Kidney (tissue), 14 donors: ENCODE data around the gene GNA12. TPM values are rescaled to one million over a fixed set of nuclear protein-coding genes. Genes with fewer than 3 reads are reported as not detected.

Experiments used
- DNase-seq, 5 donors: peaks; one replicate each; pipeline ENCODE4 v3.0.0-alpha.2; 2013 to 2020
- FAIRE-seq: peaks from 2 replicates; lab custom pipeline; 2012; peaks lifted over from hg19 to GRCh38; lab: Jason Lieb, UNC
- H3K27ac ChIP-seq, 2 donors: one replicate each; pipeline ENCODE4 v1.7.0; 2013; ENCODE audit warnings: low read depth in 2 of 2, low read length in 2 of 2, inconsistent platforms in 1 of 2
- H3K27me3 ChIP-seq: one replicate; pipeline ENCODE4 v1.7.1; 2013; ENCODE audit warnings: low read length, inconsistent platforms; ENCODE audit not compliant: control insufficient read depth, insufficient read depth
- H3K36me3 ChIP-seq, 3 donors: one replicate each; pipeline versions ENCODE4 v1.7.0 to v1.7.1; 2013; ENCODE audit warnings: low read length in 3 of 3, control low read depth in 1 of 3, inconsistent platforms in 1 of 3; ENCODE audit not compliant: insufficient read depth in 3 of 3, control insufficient read depth in 2 of 3
- H3K4me1 ChIP-seq, 3 donors: one replicate each; pipeline versions ENCODE4 v1.7.0 to v1.7.1; 2013; ENCODE audit warnings: low read length in 3 of 3, inconsistent platforms in 1 of 3, low read depth in 1 of 3; ENCODE audit not compliant: control insufficient read depth in 2 of 3, insufficient read depth in 2 of 3
- H3K4me3 ChIP-seq, 3 donors: one replicate each; pipeline versions ENCODE4 v1.7.0 to v1.8.1; 2013; ENCODE audit warnings: low read length in 3 of 3, control low read depth in 1 of 3, inconsistent platforms in 1 of 3
- H3K9ac ChIP-seq, 3 donors: one replicate each; pipeline versions ENCODE4 v1.7.0 to v1.7.1; 2013; ENCODE audit warnings: low read length in 3 of 3, control low read depth in 1 of 3, inconsistent platforms in 1 of 3
- H3K9me3 ChIP-seq, 3 donors: one replicate each; pipeline versions ENCODE4 v1.7.0 to v1.7.1; 2013; ENCODE audit warnings: low read length in 3 of 3, control low read depth in 1 of 3, inconsistent platforms in 1 of 3; ENCODE audit not compliant: control insufficient read depth in 2 of 3, insufficient read depth in 1 of 3
- CTCF ChIP-seq: IDR thresholded peaks from 3 replicates; pipeline ENCODE4 v1.5.1; 2012; ENCODE audit warnings: mild to moderate bottlenecking, moderate library complexity, borderline replicate concordance; ENCODE audit not compliant: insufficient read depth; ENCODE audit errors: extremely low read depth
- intact Hi-C: fragments of 100-400 bp; cut with DNase I; formaldehyde crosslinking; loops from one replicate; pipeline ENCODE4 v1.11.1; 2022
- polyA plus RNA-seq: library from polyadenylated mRNA; stranded (reverse); fragments of 350-450 nt; fragmentation: Illumina TruSeq; extraction: RNeasy Lipid Tissue Mini Kit (QIAGEN cat#74804); gene quantifications from one replicate; pipeline ENCODE4 v1.2.3, GENCODE V29; 2014; ENCODE audit warnings: low read depth, low replicate concordance; ENCODE audit not compliant: insufficient read depth
- total RNA-seq: library from RNA; stranded (reverse); fragmentation: NEBNext Ultra II Directional; extraction: Animal tissue kit (Norgen Biotek cat#: 25700); gene quantifications from one replicate; pipeline ENCODE4 v1.2.1, GENCODE V29; 2021
- donor health status: control.
- donor health status: control.
- donor health status: control.
- donor health status: control.
- donor health status: control.
- donor health status: DM: yes; HTN: yes; CAD: no.
- donor health status: Normal renal cell carcinoma (clear cell type).

Gene GNA12
- total and polyA plus RNA-seq, 2 donors from 2014 or later: 16.5 to 41.1 TPM

GRCh38 chr7:2734751-2735571 is 109.1 kb downstream of the GNA12 start:
- FAIRE-seq (no peak), DNase-seq (peak; percentile 65 to 80 (median 75))
- Histone ChIP-seq H3K4me1 (peaks cover 0 to 14% (median 5%) of the 10 kb centered on the region in 3 donors), H3K27me3 (no peaks in the 10 kb centered on the region), H3K4me3 (no peak overlapping the region), H3K27ac (peak overlapping the region in 1 of 2 donors; percentile 3), H3K9ac (no peak overlapping the region), H3K36me3 (peaks cover 0 to 13% (median 9%) of the 10 kb centered on the region in 3 donors), H3K9me3 (no peaks in the 10 kb centered on the region)
- intact Hi-C loops: no loop called here
- TF ChIP-seq CTCF: no peak

GRCh38 chr7:2734084-2734686 is 109.9 kb downstream of the GNA12 start:
- Histone ChIP-seq H3K9ac (no peak overlapping the region), H3K36me3 (peaks cover 0 to 13% (median 9%) of the 10 kb centered on the region in 3 donors), H3K4me1 (peaks cover 0 to 14% (median 5%) of the 10 kb centered on the region in 3 donors), H3K4me3 (no peak overlapping the region), H3K27ac (peak overlapping the region in 1 of 2 donors; percentile 3), H3K9me3 (no peaks in the 10 kb centered on the region), H3K27me3 (no peaks in the 10 kb centered on the region)
- TF ChIP-seq CTCF: no peak
- intact Hi-C loops: no loop called here
- peak in 1 of 5 donors; percentile 27 for DNase-seq
- FAIRE-seq: no peak

GRCh38 chr7:2732959-2733584 is 111.0 kb downstream of the GNA12 start:
- Histone ChIP-seq H3K4me1 (peaks cover 0 to 12% (median 5%) of the 10 kb centered on the region in 3 donors), H3K9ac (no peak overlapping the region), H3K27me3 (no peaks in the 10 kb centered on the region), H3K36me3 (peaks cover 0 to 13% (median 9%) of the 10 kb centered on the region in 3 donors), H3K4me3 (no peak overlapping the region), H3K27ac (peak overlapping the region in 1 of 2 donors; percentile 33), H3K9me3 (no peaks in the 10 kb centered on the region)
- peak in 2 of 5 donors; percentile 30 to 69 for DNase-seq
- intact Hi-C loops: no loop called here
- FAIRE-seq: no peak
- TF ChIP-seq CTCF: no peak
